ENCODE measurements around the gene KMO. TPM values are rescaled to one million over a fixed set of nuclear protein-coding genes. Genes with fewer than 3 reads are reported as not detected.

The KMO gene
- total and polyA plus RNA-seq, 2 of the 13 experiments (the other 11 are each of a cell fraction or from before 2014, with no cell fraction given), result 0.01 TPM; not detected in 1

GRCh38 chr1:241611063-241611462 lies 78.9 kb downstream of the KMO start (continued):
- TF ChIP-seq DMTF1 (CRISPR knock-in tag; IDR thresholded peaks at IDR 0.05) (no peak), ZNF780A (CRISPR knock-in tag; IDR thresholded peaks at IDR 0.05) (no peak), CTCF (CRISPR knock-in tag; IDR thresholded peaks at IDR 0.05) (peak; percentile 67), ZNF839 (CRISPR knock-in tag; IDR thresholded peaks at IDR 0.05; ENCODE audit: borderline replicate concordance) (no peak), AGO2 (optimal IDR thresholded peaks at IDR 0.05; ENCODE audit: low read depth, low read length) (no peak), KLF15 (CRISPR knock-in tag; IDR thresholded peaks at IDR 0.05; ENCODE audit: borderline replicate concordance) (no peak), NFATC3 (CRISPR knock-in tag; IDR thresholded peaks at IDR 0.05) (no peak), MYC (CRISPR knock-in tag; IDR thresholded peaks at IDR 0.05; ENCODE audit: borderline replicate concordance) (no peak), ZNF12 (CRISPR knock-in tag; IDR thresholded peaks at IDR 0.05) (peak; percentile 99), SKI (IDR thresholded peaks at IDR 0.05; ENCODE audit: partially characterized antibody) (no peak), RARA (CRISPR knock-in tag; IDR thresholded peaks at IDR 0.05) (no peak), ZNF761 (CRISPR knock-in tag; conservative IDR thresholded peaks at IDR 0.05) (no peak), ZNF639 (CRISPR knock-in tag; conservative IDR thresholded peaks at IDR 0.05) (no peak), ZNF335 (CRISPR knock-in tag; IDR thresholded peaks at IDR 0.05) (no peak), ATF7 (IDR thresholded peaks at IDR 0.05) (no peak), ATF7 (CRISPR knock-in tag; IDR thresholded peaks at IDR 0.05) (no peak), DPF2 (CRISPR knock-in tag; IDR thresholded peaks at IDR 0.05; ENCODE audit: borderline replicate concordance, low read depth) (no peak), JUND (CRISPR knock-in tag; IDR thresholded peaks at IDR 0.05) (no peak), ARID3A (IDR thresholded peaks at IDR 0.05; ENCODE audit: low read depth, low read length) (peak; percentile 45; the same call in 1 of the 2 replicates), STAG1 (CRISPR knock-in tag; IDR thresholded peaks at IDR 0.05) (peak; percentile 69), SALL2 (CRISPR knock-in tag; IDR thresholded peaks at IDR 0.05) (no peak)

All from HepG2 (cell line).